Stomach (tissue), 4 donors: ENCODE measurements around the gene ZNF892.

Source experiments
- EP300 ChIP-seq: sonication (generic); formaldehyde crosslinking; IDR thresholded peaks from one replicate; pipeline ENCODE4 v1.6.1; 2017; ENCODE audit warnings: antibody characterized with exemption
- POLR2A ChIP-seq, 4 donors: fragments of 450-650 bp; IDR thresholded peaks; one replicate each; pipeline ENCODE4 v1.6.1; 2016; ENCODE audit warnings: antibody characterized with exemption in 4 of 4, control low read depth in 2 of 4, mild to moderate bottlenecking in 1 of 4, moderate library complexity in 1 of 4
- POLR2AphosphoS5 ChIP-seq, 3 donors: sonication (generic); formaldehyde crosslinking; IDR thresholded peaks; one replicate each; pipeline ENCODE4 v1.6.1; 2016; ENCODE audit warnings: antibody characterized with exemption in 3 of 3
- TF ChIP-seq, protein P1 (sequence below), 7 experiments: fragments of 450-650 bp in 4 of 7; fragments of 200-600 bp in 3 of 7; sonication (generic) in 3 of 7; IDR thresholded peaks; one replicate each; pipeline ENCODE4 v1.5.1; 2016 to 2019; ENCODE audit warnings: antibody characterized with exemption in 7 of 7, control low read depth in 2 of 7, mild to moderate bottlenecking in 1 of 7

DNA sequence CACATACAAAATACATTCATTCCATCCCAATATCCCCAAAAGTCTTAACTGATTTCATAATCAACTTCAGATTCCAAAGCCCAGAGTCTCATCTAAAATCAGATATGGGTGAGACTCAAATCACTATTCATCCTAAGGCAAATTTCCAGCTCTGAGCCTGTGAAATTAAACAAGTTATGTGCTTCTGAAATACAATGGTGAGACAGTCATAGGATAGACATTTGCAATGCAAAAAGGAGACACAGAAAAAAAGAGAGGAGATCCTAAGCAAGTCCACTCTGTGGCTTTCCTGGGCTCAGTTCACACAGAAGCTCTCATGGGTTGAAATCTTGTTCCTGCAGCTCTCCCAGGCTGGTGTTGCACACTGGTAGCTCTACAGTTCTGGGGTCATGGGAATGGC lies 18.3 kb downstream of the ZNF892 start:
- TF ChIP-seq, protein P1, sequence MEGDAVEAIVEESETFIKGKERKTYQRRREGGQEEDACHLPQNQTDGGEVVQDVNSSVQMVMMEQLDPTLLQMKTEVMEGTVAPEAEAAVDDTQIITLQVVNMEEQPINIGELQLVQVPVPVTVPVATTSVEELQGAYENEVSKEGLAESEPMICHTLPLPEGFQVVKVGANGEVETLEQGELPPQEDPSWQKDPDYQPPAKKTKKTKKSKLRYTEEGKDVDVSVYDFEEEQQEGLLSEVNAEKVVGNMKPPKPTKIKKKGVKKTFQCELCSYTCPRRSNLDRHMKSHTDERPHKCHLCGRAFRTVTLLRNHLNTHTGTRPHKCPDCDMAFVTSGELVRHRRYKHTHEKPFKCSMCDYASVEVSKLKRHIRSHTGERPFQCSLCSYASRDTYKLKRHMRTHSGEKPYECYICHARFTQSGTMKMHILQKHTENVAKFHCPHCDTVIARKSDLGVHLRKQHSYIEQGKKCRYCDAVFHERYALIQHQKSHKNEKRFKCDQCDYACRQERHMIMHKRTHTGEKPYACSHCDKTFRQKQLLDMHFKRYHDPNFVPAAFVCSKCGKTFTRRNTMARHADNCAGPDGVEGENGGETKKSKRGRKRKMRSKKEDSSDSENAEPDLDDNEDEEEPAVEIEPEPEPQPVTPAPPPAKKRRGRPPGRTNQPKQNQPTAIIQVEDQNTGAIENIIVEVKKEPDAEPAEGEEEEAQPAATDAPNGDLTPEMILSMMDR (IDR thresholded peaks at IDR 0.05), result no peak
- no peak for TF ChIP-seq POLR2A (IDR thresholded peaks at IDR 0.05)
- TF ChIP-seq POLR2AphosphoS5 (IDR thresholded peaks at IDR 0.05), result no peak
- no peak for TF ChIP-seq EP300
